ENCODE results near the gene FNBP1. TPM values are rescaled to one million over a fixed set of nuclear protein-coding genes. Genes with fewer than 3 reads are reported as not detected.

FNBP1 gene
- polyA plus RNA-seq, 1 of the 3 experiments (the other 2 are of a cell fraction): 11.0 TPM

DNA sequence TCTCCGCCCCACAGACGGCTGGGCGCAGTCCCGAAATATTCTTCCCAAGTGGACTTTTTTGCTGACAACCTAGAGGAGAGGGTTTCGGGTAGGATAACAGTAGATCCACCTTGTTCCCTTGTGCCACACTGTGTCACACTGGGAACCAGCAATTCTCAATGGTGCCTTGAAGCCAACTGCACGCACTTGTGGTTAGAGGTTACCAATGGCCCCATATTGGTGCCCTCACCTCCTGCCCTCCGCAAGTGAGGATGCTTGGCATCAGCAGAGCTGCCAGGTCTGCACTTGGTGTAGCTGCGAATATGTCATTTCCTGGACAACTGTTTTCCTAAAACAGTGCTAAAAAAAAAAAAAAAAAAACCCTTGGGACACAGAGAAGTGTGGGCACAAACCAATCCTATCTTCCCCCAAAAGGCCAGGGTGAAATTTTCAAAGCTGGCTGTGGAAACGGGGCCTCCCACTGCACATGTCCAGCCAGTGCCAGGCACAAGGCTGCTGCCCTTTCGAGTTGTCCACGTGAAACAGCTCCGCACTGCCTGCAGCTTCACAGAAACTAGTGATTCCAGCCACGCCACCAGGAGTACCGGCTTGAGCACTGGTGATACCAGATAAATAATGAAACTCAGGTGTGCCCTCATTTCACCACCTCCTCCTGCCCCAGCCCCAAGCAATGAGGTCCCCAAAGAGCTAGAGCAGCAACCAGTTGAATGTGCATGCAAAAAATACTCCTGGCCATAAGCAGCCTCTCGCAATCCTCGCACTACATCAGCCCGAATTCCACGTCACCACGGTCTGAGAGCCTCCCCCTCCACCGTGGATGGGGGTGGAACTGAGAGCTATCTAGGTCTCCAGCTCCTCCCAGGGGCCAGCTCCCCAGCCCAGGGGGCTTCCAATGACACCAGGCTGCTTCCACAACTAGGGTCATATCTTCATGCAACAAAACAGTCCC lies 156.5 kb downstream of the FNBP1 start:
- Histone ChIP-seq H3K36me3 (replicated peaks in 1 of 2; ENCODE audit: control insufficient read depth in 1 of 2, insufficient read depth in 2 of 2, low read length in 1 of 2) (peaks cover 6 to 22% of the 10 kb centered on the region in 2 experiments), H3K9me3 (no peaks in the 10 kb centered on the region), H3K9me2 (no peaks in the 10 kb centered on the region), H3F3A (replicated peaks; ENCODE audit: insufficient read depth) (peaks cover 9% of the 10 kb centered on the region), H3K79me2 (ENCODE audit: insufficient read depth) (no peaks in the 10 kb centered on the region), H3K27ac (ENCODE audit: low read depth in 2 of 2, low read length in 1 of 2) (peak overlapping the region in 1 of 2 experiments; percentile 54; a peak in 2 of 4 replicates), H4K20me1 (ENCODE audit: insufficient read depth) (no peaks in the 10 kb centered on the region), H3K4me3 (ENCODE audit: low read depth in 2 of 2, low read length in 1 of 2) (no peak overlapping the region), H3K9ac (no peak overlapping the region), H2AFZ (ENCODE audit: low read depth) (no peak overlapping the region), H3K4me1 (ENCODE audit: control insufficient read depth in 1 of 2, insufficient read depth in 2 of 2, low read depth in 1 of 2, low read length in 1 of 2) (peaks cover 31 to 34% of the 10 kb centered on the region in 2 experiments; a peak in 3 of 4 replicates), H3K27me3 (ENCODE audit: insufficient read depth) (no peaks in the 10 kb centered on the region), H3K4me2 (peak overlapping the region; percentile 69; the same call in 1 of the 2 replicates)
- ChIA-PET CTCF (interaction anchor here (0.7 to 3.7 kb wide), 16 partner anchors 11 to 259 kb away, joined by 3 to 23 read pairs (median 5); partner anchors contain the start of gene GPR107), POLR2A (no interaction called here)
- DNase-seq: no peak
- TF ChIP-seq SIN3A (IDR thresholded peaks at IDR 0.05; ENCODE audit: borderline replicate concordance, low read depth, low read length): no peak
- no peak for TF ChIP-seq NFIC (IDR thresholded peaks at IDR 0.05; ENCODE audit: borderline replicate concordance)
- no peak for TF ChIP-seq RCOR1 (IDR thresholded peaks at IDR 0.05; ENCODE audit: low read length)
- TF ChIP-seq JUND (IDR thresholded peaks at IDR 0.05): no peak
- TF ChIP-seq, protein P1, sequence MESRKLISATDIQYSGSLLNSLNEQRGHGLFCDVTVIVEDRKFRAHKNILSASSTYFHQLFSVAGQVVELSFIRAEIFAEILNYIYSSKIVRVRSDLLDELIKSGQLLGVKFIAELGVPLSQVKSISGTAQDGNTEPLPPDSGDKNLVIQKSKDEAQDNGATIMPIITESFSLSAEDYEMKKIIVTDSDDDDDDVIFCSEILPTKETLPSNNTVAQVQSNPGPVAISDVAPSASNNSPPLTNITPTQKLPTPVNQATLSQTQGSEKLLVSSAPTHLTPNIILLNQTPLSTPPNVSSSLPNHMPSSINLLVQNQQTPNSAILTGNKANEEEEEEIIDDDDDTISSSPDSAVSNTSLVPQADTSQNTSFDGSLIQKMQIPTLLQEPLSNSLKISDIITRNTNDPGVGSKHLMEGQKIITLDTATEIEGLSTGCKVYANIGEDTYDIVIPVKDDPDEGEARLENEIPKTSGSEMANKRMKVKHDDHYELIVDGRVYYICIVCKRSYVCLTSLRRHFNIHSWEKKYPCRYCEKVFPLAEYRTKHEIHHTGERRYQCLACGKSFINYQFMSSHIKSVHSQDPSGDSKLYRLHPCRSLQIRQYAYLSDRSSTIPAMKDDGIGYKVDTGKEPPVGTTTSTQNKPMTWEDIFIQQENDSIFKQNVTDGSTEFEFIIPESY (IDR thresholded peaks at IDR 0.05; ENCODE audit: borderline replicate concordance, low read depth): no peak
- TF ChIP-seq EZH2phosphoT487 (IDR thresholded peaks at IDR 0.05; ENCODE audit: borderline replicate concordance, low read depth): no peak
- TF ChIP-seq GABPA (IDR thresholded peaks at IDR 0.05; ENCODE audit: low read depth): no peak
- no peak for TF ChIP-seq TEAD4 (IDR thresholded peaks at IDR 0.05; ENCODE audit: borderline replicate concordance, insufficient read depth)
- TF ChIP-seq, protein P2, sequence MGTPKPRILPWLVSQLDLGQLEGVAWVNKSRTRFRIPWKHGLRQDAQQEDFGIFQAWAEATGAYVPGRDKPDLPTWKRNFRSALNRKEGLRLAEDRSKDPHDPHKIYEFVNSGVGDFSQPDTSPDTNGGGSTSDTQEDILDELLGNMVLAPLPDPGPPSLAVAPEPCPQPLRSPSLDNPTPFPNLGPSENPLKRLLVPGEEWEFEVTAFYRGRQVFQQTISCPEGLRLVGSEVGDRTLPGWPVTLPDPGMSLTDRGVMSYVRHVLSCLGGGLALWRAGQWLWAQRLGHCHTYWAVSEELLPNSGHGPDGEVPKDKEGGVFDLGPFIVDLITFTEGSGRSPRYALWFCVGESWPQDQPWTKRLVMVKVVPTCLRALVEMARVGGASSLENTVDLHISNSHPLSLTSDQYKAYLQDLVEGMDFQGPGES (IDR thresholded peaks at IDR 0.05; ENCODE audit: low read depth, low read length): no peak
- WGBS (ENCODE audit: low lambda C conversion rate): 85% methylated on average over 11 of the region's 20 CpGs

DNA sequence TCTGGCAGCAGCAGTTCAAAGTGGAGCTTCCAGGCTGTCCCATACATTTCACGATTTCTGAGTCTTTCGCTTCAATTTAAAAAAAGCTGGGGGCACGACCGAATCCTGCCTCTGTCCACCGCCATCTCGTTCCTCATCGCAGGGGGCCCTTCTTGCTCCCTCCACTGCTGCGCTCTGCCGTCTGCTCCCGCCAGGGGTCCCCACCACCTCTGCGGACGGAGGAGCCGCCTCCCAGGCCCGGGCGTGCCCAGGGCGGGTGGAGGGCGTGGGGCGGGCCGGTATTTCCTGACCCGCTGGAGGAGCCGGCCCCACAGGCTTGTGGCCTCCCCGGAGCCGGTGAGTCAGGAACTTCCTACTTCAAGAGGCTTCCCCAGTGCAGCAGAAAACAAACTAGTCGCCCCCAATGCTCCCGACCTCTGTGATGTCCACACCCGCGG lies 157.3 kb downstream of the FNBP1 start:
- H3K9ac ChIP-seq: peak overlapping the region; percentile 2; the same call in 1 of the 2 replicates
- no peaks in the 10 kb centered on the region for H3K27me3 ChIP-seq (ENCODE audit: insufficient read depth)
- DNase-seq: peak; percentile 96
- H3K4me3 ChIP-seq (ENCODE audit: low read depth in 2 of 2, low read length in 1 of 2): peak overlapping the region in 1 of 2 experiments; percentile 13; a peak in 2 of 4 replicates
- WGBS (ENCODE audit: low lambda C conversion rate): 12% methylated on average over 18 of the region's 27 CpGs
- peak overlapping the region; percentile 69 for H3K4me2 ChIP-seq
- CTCF ChIA-PET: interaction anchor here (0.6 to 3.7 kb wide), 32 partner anchors 12 to 358 kb away, joined by 3 to 23 read pairs (median 4); partner anchors contain the start of genes C9orf78, GPR107, TOR1A and USP20
- H4K20me1 ChIP-seq (ENCODE audit: insufficient read depth): no peaks in the 10 kb centered on the region
- no peaks in the 10 kb centered on the region for H3K79me2 ChIP-seq (ENCODE audit: insufficient read depth)
- peaks cover 4 to 25% of the 10 kb centered on the region in 2 experiments for H3K36me3 ChIP-seq (replicated peaks in 1 of 2; ENCODE audit: control insufficient read depth in 1 of 2, insufficient read depth in 2 of 2, low read length in 1 of 2)
- no peaks in the 10 kb centered on the region for H3K9me3 ChIP-seq
- peaks cover 34 to 40% of the 10 kb centered on the region in 2 experiments; a peak in 3 of 4 replicates for H3K4me1 ChIP-seq (ENCODE audit: control insufficient read depth in 1 of 2, insufficient read depth in 2 of 2, low read depth in 1 of 2, low read length in 1 of 2)
- no peak overlapping the region for H2AFZ ChIP-seq (ENCODE audit: low read depth)
- peaks cover 9% of the 10 kb centered on the region for H3F3A ChIP-seq (replicated peaks; ENCODE audit: insufficient read depth)
- no peaks in the 10 kb centered on the region for H3K9me2 ChIP-seq
- H3K27ac ChIP-seq (ENCODE audit: low read depth in 2 of 2, low read length in 1 of 2): peak overlapping the region; percentile 54 to 61; a peak in 3 of 4 replicates
- POLR2A ChIA-PET: interaction anchor here (0.6 kb wide), 1 partner anchor 16 kb away, joined by 3 read pairs; no protein-coding TSS in a partner anchor
- no peak for TF ChIP-seq RFX5 (IDR thresholded peaks at IDR 0.05; ENCODE audit: low read length)
- no peak for TF ChIP-seq FOXJ3 (CRISPR knock-in tag; IDR thresholded peaks at IDR 0.05)
- peak; percentile 83 for TF ChIP-seq RAD21 (IDR thresholded peaks at IDR 0.05; ENCODE audit: low read length)
- TF ChIP-seq MEF2A (IDR thresholded peaks at IDR 0.05; ENCODE audit: borderline replicate concordance, low read depth): no peak
- TF ChIP-seq RCOR1 (IDR thresholded peaks at IDR 0.05; ENCODE audit: low read length): peak; percentile 24; the same call in 1 of the 2 replicates
- TF ChIP-seq POLR2AphosphoS5 (IDR thresholded peaks at IDR 0.05; ENCODE audit: low read depth, low read length): peak; percentile 56
- peak; percentile 46; the same call in 1 of the 2 replicates for TF ChIP-seq REST (IDR thresholded peaks at IDR 0.05; ENCODE audit: low read depth, low read length)
- peak; percentile 72 for TF ChIP-seq FOSL2 (IDR thresholded peaks at IDR 0.05; ENCODE audit: borderline replicate concordance, low read depth)
- TF ChIP-seq CHD2 (IDR thresholded peaks at IDR 0.05; ENCODE audit: low read length, partially characterized antibody): peak; percentile 53
- TF ChIP-seq TAF1 (IDR thresholded peaks at IDR 0.05; ENCODE audit: borderline replicate concordance, low read depth, low read length): no peak; the same call in none of the 2 replicates
